ENCODE measurements around the gene TMEM39B. TPM values are rescaled to one million over a fixed set of nuclear protein-coding genes. Genes with fewer than 3 reads are reported as not detected.

The TMEM39B gene
- total and polyA plus RNA-seq, 9 donors: 4.1 to 18.0 (median 14.5) TPM

- no CpG with 5 or more reads among the region's 1 CpG for WGBS (ENCODE audit: insufficient coverage)
- Histone ChIP-seq H3K4me1 (ENCODE audit: control insufficient read depth, insufficient read depth, low read length) (no peaks in the 10 kb centered on the region), H3K27ac (ENCODE audit: low read length) (no peak overlapping the region), H3K36me3 (ENCODE audit: control insufficient read depth, insufficient read depth, low read length) (peaks cover 75% of the 10 kb centered on the region), H3K27me3 (ENCODE audit: control insufficient read depth, insufficient read depth, low read length) (no peaks in the 10 kb centered on the region), H3K9me3 (replicated peaks; ENCODE audit: control insufficient read depth, low read depth, low read length) (no peaks in the 10 kb centered on the region), H3K4me3 (ENCODE audit: low read length) (no peak overlapping the region)
- DNase-seq: no peak
These were observed 28.5 kb upstream of the TMEM39B start for GRCh38 chr1:32044234-32044633.

GRCh38 chr1:32045772-32046171, 27.0 kb upstream of the TMEM39B start:
- Histone ChIP-seq H3K27me3 (ENCODE audit: control insufficient read depth, insufficient read depth, low read length) (no peaks in the 10 kb centered on the region), H3K27ac (ENCODE audit: low read length) (no peak overlapping the region), H3K4me3 (ENCODE audit: low read length) (no peak overlapping the region), H3K9me3 (replicated peaks; ENCODE audit: control insufficient read depth, low read depth, low read length) (no peaks in the 10 kb centered on the region), H3K36me3 (ENCODE audit: control insufficient read depth, insufficient read depth, low read length) (peaks cover 70% of the 10 kb centered on the region), H3K4me1 (ENCODE audit: control insufficient read depth, insufficient read depth, low read length) (no peaks in the 10 kb centered on the region)
- 71% methylated on average over 1 of the region's 2 CpGs for WGBS (ENCODE audit: insufficient coverage)
- DNase-seq: peak; percentile 51

- Histone ChIP-seq H3K27me3 (ENCODE audit: control insufficient read depth, insufficient read depth, low read length) (no peaks in the 10 kb centered on the region), H3K27ac (ENCODE audit: low read length) (no peak overlapping the region), H3K9me3 (replicated peaks; ENCODE audit: control insufficient read depth, low read depth, low read length) (no peaks in the 10 kb centered on the region), H3K36me3 (ENCODE audit: control insufficient read depth, insufficient read depth, low read length) (peaks cover 63% of the 10 kb centered on the region), H3K4me1 (ENCODE audit: control insufficient read depth, insufficient read depth, low read length) (no peaks in the 10 kb centered on the region), H3K4me3 (ENCODE audit: low read length) (no peak overlapping the region)
- DNase-seq: peak; percentile 41
These were observed 25.0 kb upstream of the TMEM39B start for GRCh38 chr1:32047701-32048100.

- no CpG with 5 or more reads among the region's 2 CpGs for WGBS (ENCODE audit: insufficient coverage)
These were observed 24.3 kb upstream of the TMEM39B start for GRCh38 chr1:32048440-32048839.

GRCh38 chr1:32051706-32052105, 21.0 kb upstream of the TMEM39B start:
- Histone ChIP-seq H3K4me1 (ENCODE audit: control insufficient read depth, insufficient read depth, low read length) (peaks cover 7% of the 10 kb centered on the region), H3K9me3 (replicated peaks; ENCODE audit: control insufficient read depth, low read depth, low read length) (no peaks in the 10 kb centered on the region), H3K4me3 (ENCODE audit: low read length) (no peak overlapping the region), H3K27ac (ENCODE audit: low read length) (no peak overlapping the region), H3K36me3 (ENCODE audit: control insufficient read depth, insufficient read depth, low read length) (peaks cover 72% of the 10 kb centered on the region), H3K27me3 (ENCODE audit: control insufficient read depth, insufficient read depth, low read length) (no peaks in the 10 kb centered on the region)
- no CpG with 5 or more reads among the region's 1 CpG for WGBS (ENCODE audit: insufficient coverage)
- DNase-seq: no peak

More at GRCh38 chr1:32048440-32048839, 24.3 kb upstream of the TMEM39B start:
- H3K27me3 ChIP-seq (ENCODE audit: control insufficient read depth, insufficient read depth, low read length): no peaks in the 10 kb centered on the region
- H3K27ac ChIP-seq (ENCODE audit: low read length): no peak overlapping the region
- no peaks in the 10 kb centered on the region for H3K9me3 ChIP-seq (replicated peaks; ENCODE audit: control insufficient read depth, low read depth, low read length)
- H3K4me1 ChIP-seq (ENCODE audit: control insufficient read depth, insufficient read depth, low read length): no peaks in the 10 kb centered on the region
- H3K36me3 ChIP-seq (ENCODE audit: control insufficient read depth, insufficient read depth, low read length): peaks cover 67% of the 10 kb centered on the region
- H3K4me3 ChIP-seq (ENCODE audit: low read length): no peak overlapping the region
- DNase-seq: no peak

- peaks cover 69% of the 10 kb centered on the region for H3K36me3 ChIP-seq (ENCODE audit: control insufficient read depth, insufficient read depth, low read length)
- H3K9me3 ChIP-seq (replicated peaks; ENCODE audit: control insufficient read depth, low read depth, low read length): no peaks in the 10 kb centered on the region
- DNase-seq: no peak
- no peak overlapping the region for H3K27ac ChIP-seq (ENCODE audit: low read length)
- peaks cover 7% of the 10 kb centered on the region for H3K4me1 ChIP-seq (ENCODE audit: control insufficient read depth, insufficient read depth, low read length)
- H3K4me3 ChIP-seq (ENCODE audit: low read length): no peak overlapping the region
- WGBS (ENCODE audit: insufficient coverage): no CpG with 5 or more reads among the region's 4 CpGs
- H3K27me3 ChIP-seq (ENCODE audit: control insufficient read depth, insufficient read depth, low read length): no peaks in the 10 kb centered on the region
These were observed 19.9 kb upstream of the TMEM39B start for GRCh38 chr1:32052887-32053286.

- peaks cover 77% of the 10 kb centered on the region for H3K36me3 ChIP-seq (ENCODE audit: control insufficient read depth, insufficient read depth, low read length)
- peak; percentile 57 for DNase-seq
These were observed 17.3 kb upstream of the TMEM39B start for GRCh38 chr1:32055416-32055815.

GRCh38 chr1:32056598-32056997, 16.1 kb upstream of the TMEM39B start:
- H3K27me3 ChIP-seq (ENCODE audit: control insufficient read depth, insufficient read depth, low read length): no peaks in the 10 kb centered on the region
- peaks cover 78% of the 10 kb centered on the region for H3K36me3 ChIP-seq (ENCODE audit: control insufficient read depth, insufficient read depth, low read length)
- H3K4me3 ChIP-seq (ENCODE audit: low read length): no peak overlapping the region
- no peak overlapping the region for H3K27ac ChIP-seq (ENCODE audit: low read length)
- no peaks in the 10 kb centered on the region for H3K9me3 ChIP-seq (replicated peaks; ENCODE audit: control insufficient read depth, low read depth, low read length)
- DNase-seq: no peak
- peaks cover 10% of the 10 kb centered on the region for H3K4me1 ChIP-seq (ENCODE audit: control insufficient read depth, insufficient read depth, low read length)
- WGBS (ENCODE audit: insufficient coverage): no CpG with 5 or more reads among the region's 1 CpG

More at GRCh38 chr1:32055416-32055815, 17.3 kb upstream of the TMEM39B start:
- H3K27me3 ChIP-seq (ENCODE audit: control insufficient read depth, insufficient read depth, low read length): no peaks in the 10 kb centered on the region
- no peaks in the 10 kb centered on the region for H3K9me3 ChIP-seq (replicated peaks; ENCODE audit: control insufficient read depth, low read depth, low read length)
- 100% methylated on average over 1 of the region's 5 CpGs for WGBS (ENCODE audit: insufficient coverage)
- peaks cover 7% of the 10 kb centered on the region for H3K4me1 ChIP-seq (ENCODE audit: control insufficient read depth, insufficient read depth, low read length)
- H3K4me3 ChIP-seq (ENCODE audit: low read length): no peak overlapping the region
- peak overlapping the region; percentile 57 for H3K27ac ChIP-seq (ENCODE audit: low read length)

- H3K36me3 ChIP-seq (ENCODE audit: control insufficient read depth, insufficient read depth, low read length): peaks cover 54% of the 10 kb centered on the region
These were observed 11.8 kb upstream of the TMEM39B start for GRCh38 chr1:32060914-32061313.

GRCh38 chr1:32062867-32063230, 9.9 kb upstream of the TMEM39B start:
- Histone ChIP-seq H3K4me1 (ENCODE audit: control insufficient read depth, insufficient read depth, low read length) (peaks cover 22% of the 10 kb centered on the region), H3K27me3 (ENCODE audit: control insufficient read depth, insufficient read depth, low read length) (no peaks in the 10 kb centered on the region), H3K27ac (ENCODE audit: low read length) (peak overlapping the region; percentile 93), H3K36me3 (ENCODE audit: control insufficient read depth, insufficient read depth, low read length) (peaks cover 38% of the 10 kb centered on the region), H3K9me3 (replicated peaks; ENCODE audit: control insufficient read depth, low read depth, low read length) (no peaks in the 10 kb centered on the region), H3K4me3 (ENCODE audit: low read length) (no peak overlapping the region)
- no CpG with 5 or more reads among the region's 4 CpGs for WGBS (ENCODE audit: insufficient coverage)
- no peak for DNase-seq

More at GRCh38 chr1:32060914-32061313, 11.8 kb upstream of the TMEM39B start:
- Histone ChIP-seq H3K4me1 (ENCODE audit: control insufficient read depth, insufficient read depth, low read length) (peaks cover 21% of the 10 kb centered on the region), H3K4me3 (ENCODE audit: low read length) (no peak overlapping the region), H3K27ac (ENCODE audit: low read length) (peak overlapping the region; percentile 63), H3K9me3 (replicated peaks; ENCODE audit: control insufficient read depth, low read depth, low read length) (no peaks in the 10 kb centered on the region), H3K27me3 (ENCODE audit: control insufficient read depth, insufficient read depth, low read length) (no peaks in the 10 kb centered on the region)
- no peak for DNase-seq

GRCh38 chr1:32063261-32063681, 9.5 kb upstream of the TMEM39B start:
- Histone ChIP-seq H3K9me3 (replicated peaks; ENCODE audit: control insufficient read depth, low read depth, low read length) (no peaks in the 10 kb centered on the region), H3K4me1 (ENCODE audit: control insufficient read depth, insufficient read depth, low read length) (peaks cover 22% of the 10 kb centered on the region), H3K27me3 (ENCODE audit: control insufficient read depth, insufficient read depth, low read length) (no peaks in the 10 kb centered on the region), H3K27ac (ENCODE audit: low read length) (peak overlapping the region; percentile 93), H3K4me3 (ENCODE audit: low read length) (no peak overlapping the region), H3K36me3 (ENCODE audit: control insufficient read depth, insufficient read depth, low read length) (peaks cover 34% of the 10 kb centered on the region)
- no CpG with 5 or more reads among the region's 1 CpG for WGBS (ENCODE audit: insufficient coverage)
- DNase-seq: peak; percentile 84

Data from muscle of leg (tissue), 11 donors.